ENCODE measurements around the gene LRP1.

The LRP1 gene

GRCh38 chr12:57129889-57130288 is 1.6 kb downstream of the LRP1 start:
- DNase-seq (ENCODE audit: low read depth), result no peak
- TF ChIP-seq CTCF (IDR thresholded peaks at IDR 0.05; ENCODE audit: control insufficient read depth, extremely low read depth, insufficient read depth), result no peak
- H3K4me3 ChIP-seq (ENCODE audit: low read depth, low read length), result no peak overlapping the region

- no peak for TF ChIP-seq CTCF (IDR thresholded peaks at IDR 0.05; ENCODE audit: control insufficient read depth, extremely low read depth, insufficient read depth)
- DNase-seq (ENCODE audit: low read depth), result no peak
- H3K4me3 ChIP-seq (ENCODE audit: low read depth, low read length), result no peak overlapping the region
These were observed 2.7 kb downstream of the LRP1 start for GRCh38 chr12:57130941-57131340.

- TF ChIP-seq CTCF (IDR thresholded peaks at IDR 0.05; ENCODE audit: control insufficient read depth, extremely low read depth, insufficient read depth), result no peak
- no peak overlapping the region for H3K4me3 ChIP-seq (ENCODE audit: low read depth, low read length)
These were observed 3.8 kb downstream of the LRP1 start for GRCh38 chr12:57131896-57132744.

GRCh38 chr12:57133013-57133569 is 4.8 kb downstream of the LRP1 start:
- TF ChIP-seq CTCF (IDR thresholded peaks at IDR 0.05; ENCODE audit: control insufficient read depth, extremely low read depth, insufficient read depth), result no peak
- no peak overlapping the region for H3K4me3 ChIP-seq (ENCODE audit: low read depth, low read length)
- DNase-seq (ENCODE audit: low read depth), result no peak

More at GRCh38 chr12:57131896-57132744, 3.8 kb downstream of the LRP1 start:
- no peak for DNase-seq (ENCODE audit: low read depth)

- no peak overlapping the region for H3K4me3 ChIP-seq (ENCODE audit: low read depth, low read length)
- DNase-seq (ENCODE audit: low read depth), result no peak
- TF ChIP-seq CTCF (IDR thresholded peaks at IDR 0.05; ENCODE audit: control insufficient read depth, extremely low read depth, insufficient read depth), result no peak
These were observed 5.6 kb downstream of the LRP1 start for GRCh38 chr12:57133916-57134315.

GRCh38 chr12:57134949-57135348 is 6.7 kb downstream of the LRP1 start:
- no peak for DNase-seq (ENCODE audit: low read depth)
- no peak for TF ChIP-seq CTCF (IDR thresholded peaks at IDR 0.05; ENCODE audit: control insufficient read depth, extremely low read depth, insufficient read depth)
- H3K4me3 ChIP-seq (ENCODE audit: low read depth, low read length), result no peak overlapping the region

Data from LNCaP clone FGC (cell line).